CD4-positive, alpha-beta T cell treated with Interferon alpha-2 for 1 hour (primary cell): ENCODE measurements around the gene ZNF471.

Source experiments
- DNase-seq, 2 donors: peaks; one replicate each; pipeline ENCODE4 v3.0.0-alpha.2; 2020 to 2022

ZNF471 gene

GRCh38 chr19:56577719-56578602, 70.3 kb downstream of the ZNF471 start:
- DNase-seq = no peak
